Measurements from ENCODE around the gene RMDN2. TPM values are rescaled to one million over a fixed set of nuclear protein-coding genes. Genes with fewer than 3 reads are reported as not detected.
A peak's percentile ranks its signal among the peaks of the same experiment; 100 is the strongest.

Gene RMDN2
- total RNA-seq, 1 donor: 9.6 TPM

DNA sequence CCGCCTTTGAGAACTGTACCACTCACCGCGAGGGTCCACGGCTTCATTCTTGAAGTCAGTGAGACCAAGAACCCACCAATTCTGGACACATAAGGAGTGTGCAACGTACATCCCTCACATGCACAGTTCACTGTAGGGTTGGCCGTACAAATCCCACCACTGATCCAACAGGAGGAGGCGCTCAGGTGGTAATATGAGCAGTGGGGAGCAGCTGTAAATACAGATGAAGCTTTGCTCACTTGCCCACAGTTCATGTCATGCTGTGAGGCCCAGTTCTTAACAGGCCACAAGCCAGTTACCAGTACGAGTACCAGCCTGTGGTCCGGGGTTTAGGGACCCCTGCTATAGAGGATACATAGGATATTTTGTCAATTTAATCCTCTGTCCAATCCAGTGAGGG lies 96.5 kb downstream of the RMDN2 start:
- TF ChIP-seq CTCF (IDR thresholded peaks at IDR 0.05; ENCODE audit: insufficient read depth, low read length): no peak
- no peak for DNase-seq (ENCODE audit: low read depth)
- H3K4me3 ChIP-seq (ENCODE audit: low read depth, low read length): no peak overlapping the region

DNA sequence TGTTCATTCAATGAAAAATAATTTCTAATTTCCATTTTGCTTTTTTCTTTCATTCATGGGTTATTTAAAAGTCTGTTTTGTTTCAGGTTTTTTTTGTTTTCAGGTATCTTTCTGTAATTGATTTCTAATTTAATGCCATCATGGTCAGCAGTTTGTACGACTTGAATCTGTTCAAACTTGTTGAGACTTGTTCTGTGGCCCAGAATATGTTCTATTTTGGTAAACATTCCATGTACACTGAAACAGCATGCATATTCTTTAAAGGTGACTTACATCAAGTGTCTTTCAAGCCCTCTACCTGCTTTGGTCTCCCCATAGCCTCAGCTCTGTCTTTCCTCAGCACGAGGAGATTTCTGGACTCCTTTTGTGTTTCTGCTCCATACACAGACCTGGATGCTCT lies 101.8 kb downstream of the RMDN2 start:
- DNase-seq (ENCODE audit: low read depth): no peak
- no peak for TF ChIP-seq CTCF (IDR thresholded peaks at IDR 0.05; ENCODE audit: insufficient read depth, low read length)
- H3K4me3 ChIP-seq (ENCODE audit: low read depth, low read length): no peak overlapping the region

DNA sequence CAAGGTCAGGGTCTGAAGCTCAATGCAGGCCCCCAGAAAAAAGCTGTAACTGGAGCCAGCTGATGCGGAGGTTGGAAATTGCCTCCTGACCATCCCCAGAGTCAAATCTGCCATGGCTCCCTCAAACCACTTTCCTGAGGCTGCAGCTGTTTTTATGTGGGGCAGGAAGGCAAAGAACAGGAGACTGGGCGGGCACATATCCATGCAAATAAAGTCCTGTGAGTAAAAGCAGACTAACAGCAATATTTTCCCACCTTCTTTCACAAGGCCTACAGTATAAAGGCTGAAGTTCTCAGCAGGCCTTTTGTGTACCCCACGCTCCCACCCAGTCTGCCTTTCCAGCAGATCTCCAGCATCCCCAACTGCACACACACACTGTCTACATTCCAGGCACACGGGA lies 103.7 kb downstream of the RMDN2 start:
- no peak for DNase-seq (ENCODE audit: low read depth)
- H3K4me3 ChIP-seq (ENCODE audit: low read depth, low read length): no peak overlapping the region
- no peak for TF ChIP-seq CTCF (IDR thresholded peaks at IDR 0.05; ENCODE audit: insufficient read depth, low read length)

DNA sequence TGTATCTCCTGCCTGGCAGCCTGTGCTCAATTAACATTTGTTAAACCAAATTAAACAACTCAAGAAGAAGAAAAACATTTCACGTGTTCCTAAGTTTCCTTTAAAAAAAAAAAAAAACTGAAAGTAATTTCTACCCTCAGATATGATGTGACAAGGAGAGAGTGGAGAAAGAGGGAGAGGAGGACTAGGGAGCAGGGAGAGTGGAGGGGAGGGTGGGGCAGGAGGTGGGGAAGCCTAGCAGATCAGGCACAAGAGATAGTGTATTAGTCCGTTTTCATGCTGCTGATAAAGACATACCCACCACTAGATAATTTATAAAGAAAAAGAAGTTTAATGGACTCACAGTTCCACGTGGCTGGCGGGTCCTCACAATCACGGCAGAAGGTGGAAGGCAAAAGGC lies 104.4 kb downstream of the RMDN2 start:
- no peak overlapping the region for H3K4me3 ChIP-seq (ENCODE audit: low read depth, low read length)
- TF ChIP-seq CTCF (IDR thresholded peaks at IDR 0.05; ENCODE audit: insufficient read depth, low read length): no peak
- no peak for DNase-seq (ENCODE audit: low read depth)

- DNase-seq (ENCODE audit: low read depth): peak; percentile 55
- H3K4me3 ChIP-seq (ENCODE audit: low read depth, low read length): no peak overlapping the region
- no peak for TF ChIP-seq CTCF (IDR thresholded peaks at IDR 0.05; ENCODE audit: insufficient read depth, low read length)
Observed at GRCh38 chr2:38030635-38031355, 105.7 kb downstream of the RMDN2 start.

- TF ChIP-seq CTCF (IDR thresholded peaks at IDR 0.05; ENCODE audit: insufficient read depth, low read length): no peak
- DNase-seq (ENCODE audit: low read depth): no peak
Observed at GRCh38 chr2:38032946-38033345, 107.9 kb downstream of the RMDN2 start.

DNA sequence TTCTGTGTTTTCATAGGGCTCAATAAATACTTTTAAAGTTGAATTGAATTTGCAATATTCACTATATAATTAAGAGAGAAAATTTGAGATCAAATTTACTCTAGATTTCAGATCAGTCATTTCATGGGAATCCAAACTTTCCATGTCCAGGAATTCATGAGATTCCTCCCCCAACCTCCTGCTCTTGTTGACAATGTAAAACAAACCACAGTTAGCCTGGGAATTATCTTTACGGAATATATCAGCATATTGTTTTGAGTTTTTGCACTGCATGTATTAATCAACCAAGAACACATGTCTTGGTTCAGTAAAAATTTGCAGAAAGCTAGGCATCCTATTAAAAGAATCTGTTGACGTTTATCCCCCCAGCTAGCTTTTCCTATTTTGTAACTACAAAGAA lies 108.6 kb downstream of the RMDN2 start:
- H3K4me3 ChIP-seq (ENCODE audit: low read depth, low read length): no peak overlapping the region
- no peak for DNase-seq (ENCODE audit: low read depth)
- TF ChIP-seq CTCF (IDR thresholded peaks at IDR 0.05; ENCODE audit: insufficient read depth, low read length): no peak

More at GRCh38 chr2:38032946-38033345, 107.9 kb downstream of the RMDN2 start:
- no peak overlapping the region for H3K4me3 ChIP-seq (ENCODE audit: low read depth, low read length)
